ENCODE results near the gene MKLN1.

The MKLN1 gene

GRCh38 chr7:131354390-131354789 lies 26.7 kb downstream of the MKLN1 start:
- DNase-seq (ENCODE audit: low spot score): no peak

GRCh38 chr7:131355917-131356777 lies 28.5 kb downstream of the MKLN1 start:
- DNase-seq (ENCODE audit: low spot score): no peak

- no peak for DNase-seq (ENCODE audit: low spot score)
These were observed 29.7 kb downstream of the MKLN1 start for GRCh38 chr7:131357282-131357880.

- no peak for DNase-seq (ENCODE audit: low spot score)
These were observed 31.0 kb downstream of the MKLN1 start for GRCh38 chr7:131358636-131359035.

- DNase-seq (ENCODE audit: low spot score): no peak
These were observed 31.6 kb downstream of the MKLN1 start for GRCh38 chr7:131359136-131359776.

GRCh38 chr7:131363719-131364118 lies 36.0 kb downstream of the MKLN1 start:
- DNase-seq (ENCODE audit: low spot score): no peak

GRCh38 chr7:131364767-131365344 lies 37.2 kb downstream of the MKLN1 start:
- no peak for DNase-seq (ENCODE audit: low spot score)

- no peak for DNase-seq (ENCODE audit: low spot score)
These were observed 38.2 kb downstream of the MKLN1 start for GRCh38 chr7:131365838-131366237.

GRCh38 chr7:131369354-131369753 lies 41.7 kb downstream of the MKLN1 start:
- DNase-seq (ENCODE audit: low spot score): no peak

GRCh38 chr7:131370523-131370968 lies 42.9 kb downstream of the MKLN1 start:
- DNase-seq (ENCODE audit: low spot score): peak; percentile 46

GRCh38 chr7:131371411-131371810 lies 43.7 kb downstream of the MKLN1 start:
- DNase-seq (ENCODE audit: low spot score): no peak

GRCh38 chr7:131372554-131372953 lies 44.9 kb downstream of the MKLN1 start:
- no peak for DNase-seq (ENCODE audit: low spot score)

GRCh38 chr7:131374821-131375220 lies 47.1 kb downstream of the MKLN1 start:
- DNase-seq (ENCODE audit: low spot score): no peak

- no peak for DNase-seq (ENCODE audit: low spot score)
These were observed 53.6 kb downstream of the MKLN1 start for GRCh38 chr7:131381069-131381838.

GRCh38 chr7:131383417-131384285 lies 56.0 kb downstream of the MKLN1 start:
- no peak for DNase-seq (ENCODE audit: low spot score)

- DNase-seq (ENCODE audit: low spot score): no peak
These were observed 56.6 kb downstream of the MKLN1 start for GRCh38 chr7:131384286-131384635.

GRCh38 chr7:131385039-131385605 lies 57.4 kb downstream of the MKLN1 start:
- no peak for DNase-seq (ENCODE audit: low spot score)

- DNase-seq (ENCODE audit: low spot score): no peak
These were observed 60.5 kb downstream of the MKLN1 start for GRCh38 chr7:131388126-131388525.

- no peak for DNase-seq (ENCODE audit: low spot score)
These were observed 62.6 kb downstream of the MKLN1 start for GRCh38 chr7:131390275-131390674.

GRCh38 chr7:131391145-131391544 lies 63.5 kb downstream of the MKLN1 start:
- DNase-seq (ENCODE audit: low spot score): no peak

All from CD4-positive, alpha-beta T cell treated with Interleukin-6 at 100 ng/mL for 8 hours (primary cell).